ENCODE data around the gene CYB561A3. TPM values are rescaled to one million over a fixed set of nuclear protein-coding genes. Genes with fewer than 3 reads are reported as not detected.

Gene CYB561A3
- total RNA-seq, 1 experiment from 2014 or later, result 96.9 TPM

DNA sequence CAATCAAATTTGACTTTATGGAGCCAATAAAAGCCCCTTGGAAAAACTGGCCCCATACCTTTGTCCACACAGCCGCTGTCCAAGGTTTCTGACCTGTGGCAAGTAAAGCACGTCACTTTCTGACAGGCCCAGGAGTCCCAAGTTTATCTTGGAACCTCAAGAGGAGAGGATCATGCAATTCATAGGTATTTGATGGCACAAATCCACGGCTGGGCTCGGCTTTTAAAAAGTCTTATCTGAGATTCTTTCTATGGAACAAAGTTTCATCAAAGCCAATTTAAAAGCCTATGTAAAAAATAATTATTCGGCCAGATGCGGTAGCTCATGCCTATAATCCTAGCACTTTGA, 14.1 kb upstream of the CYB561A3 start:
- POLR2A ChIA-PET (ENCODE audit: unreplicated experiment), result no interaction called here
- no peaks in the 10 kb centered on the region for H3K27me3 ChIP-seq (ENCODE audit: insufficient read depth, low read depth)
- CTCF ChIA-PET, result interaction anchor here (0.8 kb wide), 1 partner anchor 40 kb away, joined by 6 read pairs; no protein-coding TSS in a partner anchor
- TF ChIP-seq EZH2 (IDR thresholded peaks at IDR 0.05; ENCODE audit: low read depth), result no peak
- TF ChIP-seq, protein P1, sequence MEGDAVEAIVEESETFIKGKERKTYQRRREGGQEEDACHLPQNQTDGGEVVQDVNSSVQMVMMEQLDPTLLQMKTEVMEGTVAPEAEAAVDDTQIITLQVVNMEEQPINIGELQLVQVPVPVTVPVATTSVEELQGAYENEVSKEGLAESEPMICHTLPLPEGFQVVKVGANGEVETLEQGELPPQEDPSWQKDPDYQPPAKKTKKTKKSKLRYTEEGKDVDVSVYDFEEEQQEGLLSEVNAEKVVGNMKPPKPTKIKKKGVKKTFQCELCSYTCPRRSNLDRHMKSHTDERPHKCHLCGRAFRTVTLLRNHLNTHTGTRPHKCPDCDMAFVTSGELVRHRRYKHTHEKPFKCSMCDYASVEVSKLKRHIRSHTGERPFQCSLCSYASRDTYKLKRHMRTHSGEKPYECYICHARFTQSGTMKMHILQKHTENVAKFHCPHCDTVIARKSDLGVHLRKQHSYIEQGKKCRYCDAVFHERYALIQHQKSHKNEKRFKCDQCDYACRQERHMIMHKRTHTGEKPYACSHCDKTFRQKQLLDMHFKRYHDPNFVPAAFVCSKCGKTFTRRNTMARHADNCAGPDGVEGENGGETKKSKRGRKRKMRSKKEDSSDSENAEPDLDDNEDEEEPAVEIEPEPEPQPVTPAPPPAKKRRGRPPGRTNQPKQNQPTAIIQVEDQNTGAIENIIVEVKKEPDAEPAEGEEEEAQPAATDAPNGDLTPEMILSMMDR (conservative IDR thresholded peaks at IDR 0.05), result no peak
- H2AFZ ChIP-seq, result no peak overlapping the region
- H3K79me2 ChIP-seq (ENCODE audit: low read depth), result no peaks in the 10 kb centered on the region
- H3K9me2 ChIP-seq (ENCODE audit: insufficient read depth), result no peaks in the 10 kb centered on the region
- H3K27ac ChIP-seq, result no peak overlapping the region
- 0 out of 2 replicates have a peak, but pooled peaks cover 4% of the 10 kb centered on the region for H3K36me3 ChIP-seq (ENCODE audit: low read depth)
- H4K20me1 ChIP-seq (ENCODE audit: insufficient read depth), result no peaks in the 10 kb centered on the region
- H3K4me1 ChIP-seq (replicated peaks; ENCODE audit: insufficient read depth), result peaks cover 24% of the 10 kb centered on the region
- H3K9me3 ChIP-seq (ENCODE audit: insufficient read depth, low read depth), result peaks cover 8% of the 10 kb centered on the region
- H3F3A ChIP-seq (ENCODE audit: insufficient read depth, low read depth), result peaks cover 33% of the 10 kb centered on the region
- BruUV-seq (replicated peaks), result no TSS peak
- intact Hi-C loops (cut with micrococcal nuclease; ENCODE audit: unreplicated experiment), result no loop called here
- no peak overlapping the region for H3K4me3 ChIP-seq
- DNase-seq, result no peak
- H3K4me2 ChIP-seq, result no peak overlapping the region

DNA sequence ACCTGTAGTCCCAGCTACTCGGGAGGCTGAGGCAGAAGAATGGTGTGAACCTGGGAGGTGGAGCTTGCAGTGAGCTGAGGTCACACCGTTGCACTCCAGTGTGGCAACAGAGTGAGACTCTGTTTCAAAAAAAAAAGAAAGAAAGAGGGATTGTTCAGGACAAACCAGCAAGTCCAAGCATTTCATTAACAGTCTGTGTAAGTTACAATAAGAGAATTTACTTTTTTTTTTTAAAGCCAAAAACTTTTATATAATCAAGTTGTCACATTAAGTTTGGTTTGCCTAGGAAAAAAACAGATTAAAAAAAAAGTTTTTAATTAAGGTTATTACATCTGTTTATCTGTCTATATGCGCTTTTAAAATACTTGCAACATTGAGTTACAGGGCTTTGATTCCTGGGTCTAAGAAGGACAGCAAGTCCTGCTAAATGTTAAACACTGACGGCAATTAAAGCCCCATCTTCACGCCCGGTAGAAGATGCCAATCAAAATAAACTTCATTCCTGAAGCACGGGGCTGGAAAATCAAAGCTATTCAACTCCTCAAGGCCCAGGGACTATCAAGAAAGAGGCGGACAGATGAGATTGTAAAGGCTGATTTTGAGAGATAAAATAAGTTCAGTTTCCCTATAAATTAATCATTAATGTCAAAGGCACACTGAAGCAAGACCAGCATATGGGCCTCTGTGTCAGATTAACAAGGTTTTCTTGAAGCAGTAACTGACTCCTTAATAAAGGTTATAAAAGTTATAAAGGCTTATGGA, 11.2 kb upstream of the CYB561A3 start:
- intact Hi-C loops (cut with micrococcal nuclease; ENCODE audit: unreplicated experiment), result no loop called here
- DNase-seq, result no peak
- no TSS peak for BruUV-seq (replicated peaks)
- POLR2A ChIA-PET (ENCODE audit: unreplicated experiment), result interaction anchor here (0.6 kb wide), 1 partner anchor 35 kb away, joined by 8 read pairs; no protein-coding TSS in a partner anchor
- Histone ChIP-seq H2AFZ (no peak overlapping the region), H3K9me3 (ENCODE audit: insufficient read depth, low read depth) (peaks cover 8% of the 10 kb centered on the region), H4K20me1 (ENCODE audit: insufficient read depth) (no peaks in the 10 kb centered on the region), H3K79me2 (ENCODE audit: low read depth) (no peaks in the 10 kb centered on the region), H3K4me1 (replicated peaks; ENCODE audit: insufficient read depth) (peaks cover 3% of the 10 kb centered on the region), H3K27me3 (ENCODE audit: insufficient read depth, low read depth) (no peaks in the 10 kb centered on the region), H3K4me3 (no peak overlapping the region), H3K27ac (no peak overlapping the region), H3K9me2 (ENCODE audit: insufficient read depth) (no peaks in the 10 kb centered on the region), H3K4me2 (no peak overlapping the region), H3K36me3 (ENCODE audit: low read depth) (peaks cover 23% of the 10 kb centered on the region), H3F3A (ENCODE audit: insufficient read depth, low read depth) (peaks cover 10% of the 10 kb centered on the region; the same call in 1 of the 2 replicates)
- CTCF ChIA-PET, result interaction anchor here (0.7 kb wide), 1 partner anchor 478 kb away, joined by 3 read pairs; no protein-coding TSS in a partner anchor
- TF ChIP-seq, protein P1 (conservative IDR thresholded peaks at IDR 0.05), result no peak
- TF ChIP-seq EZH2 (IDR thresholded peaks at IDR 0.05; ENCODE audit: low read depth), result no peak

DNA sequence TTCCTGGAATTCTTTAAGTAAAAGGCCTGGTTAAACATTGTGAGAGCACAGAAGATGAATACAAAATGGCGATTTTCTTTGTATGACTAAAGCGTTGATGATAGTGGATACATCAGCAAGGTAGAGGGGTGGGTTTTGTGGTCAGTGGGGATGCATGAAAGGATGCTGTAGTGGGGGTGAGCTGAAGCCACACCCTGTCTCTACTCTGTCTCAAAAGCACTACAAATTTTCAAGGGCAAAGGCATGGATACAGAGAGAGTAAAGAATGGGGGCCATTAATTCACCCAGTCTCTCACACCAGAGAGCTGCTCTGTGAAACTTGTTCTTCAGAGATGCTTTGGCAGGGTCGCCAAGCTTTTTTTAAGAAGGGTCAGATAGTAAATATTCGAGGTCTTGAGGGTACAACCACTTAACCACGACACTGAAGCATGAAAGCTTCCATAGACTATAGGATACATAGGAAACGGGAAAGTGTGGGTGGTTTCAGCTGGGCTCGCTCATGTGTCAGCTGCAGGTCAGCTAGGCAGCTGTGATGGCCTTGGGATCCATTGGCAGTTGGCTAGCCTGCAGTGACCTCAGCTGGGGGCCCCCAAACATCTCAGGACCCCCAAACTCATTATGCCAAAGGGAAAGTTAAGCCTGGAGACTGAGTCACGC, 8.8 kb upstream of the CYB561A3 start:
- 0 out of 2 replicates have a peak, but pooled peaks cover 3% of the 10 kb centered on the region for H3F3A ChIP-seq (ENCODE audit: insufficient read depth, low read depth)
- peaks cover 44% of the 10 kb centered on the region for H3K36me3 ChIP-seq (ENCODE audit: low read depth)
- no peaks in the 10 kb centered on the region for H4K20me1 ChIP-seq (ENCODE audit: insufficient read depth)
- H3K9me2 ChIP-seq (ENCODE audit: insufficient read depth), result no peaks in the 10 kb centered on the region
- POLR2A ChIA-PET (ENCODE audit: unreplicated experiment), result no interaction called here
- no peak overlapping the region for H3K27ac ChIP-seq
- no TSS peak for BruUV-seq (replicated peaks)
- H3K27me3 ChIP-seq (ENCODE audit: insufficient read depth, low read depth), result no peaks in the 10 kb centered on the region
- no peaks in the 10 kb centered on the region for H3K79me2 ChIP-seq (ENCODE audit: low read depth)
- DNase-seq, result no peak
- H3K4me1 ChIP-seq (replicated peaks; ENCODE audit: insufficient read depth), result no peaks in the 10 kb centered on the region
- no peak overlapping the region for H3K4me3 ChIP-seq
- intact Hi-C loops (cut with micrococcal nuclease; ENCODE audit: unreplicated experiment), result no loop called here
- H3K4me2 ChIP-seq, result no peak overlapping the region
- peaks cover 8% of the 10 kb centered on the region for H3K9me3 ChIP-seq (ENCODE audit: insufficient read depth, low read depth)
- CTCF ChIA-PET, result no interaction called here
- TF ChIP-seq EZH2 (IDR thresholded peaks at IDR 0.05; ENCODE audit: low read depth), result no peak
- TF ChIP-seq, protein P1 (conservative IDR thresholded peaks at IDR 0.05), result no peak
- no peak overlapping the region for H2AFZ ChIP-seq

Measured in PC-9 (cell line).